B cell (primary cell): ENCODE results near the gene ZNF493. TPM values are rescaled to one million over a fixed set of nuclear protein-coding genes. Genes with fewer than 3 reads are reported as not detected.

Experiments
- ATAC-seq: fragments of 200-7000 bp; cut with Tn5 transposase; one replicate; pipeline ENCODE4 v1.10.0; 2021; ENCODE audit warnings: low read depth, mild to moderate bottlenecking, moderate number of reproducible peaks, moderate library complexity
- CTCF ChIA-PET: fragments of 350-600 bp; sonication (Branson Sonifier 250); formaldehyde crosslinking; loops from one replicate; lab custom pipeline; 2021; ENCODE audit warnings: antibody characterized with exemption, inconsistent platforms; lab: Charles Lee
- POLR2A ChIA-PET: fragments of 350-600 bp; sonication (Branson Sonifier 250); formaldehyde crosslinking; loops from one replicate; lab custom pipeline; 2021; ENCODE audit warnings: antibody characterized with exemption; lab: Charles Lee
- DNase-seq: peaks from one replicate; pipeline ENCODE4 v3.0.0; 2013
- H2AFZ ChIP-seq: 2 replicates; pipeline ENCODE4 v1.6.1; 2012; ENCODE audit warnings: mild to moderate bottlenecking, low read depth, low read length; ENCODE audit not compliant: insufficient read depth, poor library complexity, severe bottlenecking
- H3K27ac ChIP-seq, 2 donors: 1 replicate in 1 of 2; 2 replicates in 1 of 2; pipeline ENCODE4 v1.5.1; 2012 to 2013; ENCODE audit warnings: low read length in 2 of 2, mild to moderate bottlenecking in 2 of 2, moderate library complexity in 1 of 2
- H3K27me3 ChIP-seq, 4 experiments: fragments of 200-600 bp in 1 of 4; sonication (generic) in 1 of 4; replicated peaks in 1 of 4; 1 replicate in 2 of 4; 2 replicates in 2 of 4; pipeline versions ENCODE4 v1.6.1 to v1.7.0; 2013 to 2016; ENCODE audit warnings: low read length in 3 of 4, mild to moderate bottlenecking in 2 of 4, mixed read lengths in 1 of 4, moderate library complexity in 1 of 4; ENCODE audit not compliant: insufficient read depth in 4 of 4, control insufficient read depth in 3 of 4; ENCODE audit errors: control extremely low read depth in 1 of 4
- H3K36me3 ChIP-seq, 2 experiments: replicated peaks in 1 of 2; 1 replicate in 1 of 2; 2 replicates in 1 of 2; pipeline versions ENCODE4 v1.6.1 to v1.7.1; 2013; ENCODE audit warnings: low read length in 1 of 2; ENCODE audit not compliant: insufficient read depth in 2 of 2, control insufficient read depth in 1 of 2; ENCODE audit errors: control extremely low read depth in 1 of 2, extremely low read depth in 1 of 2
- H3K4me1 ChIP-seq, 2 donors: fragments of 200-600 bp in 1 of 2; sonication (generic) in 1 of 2; 1 replicate in 1 of 2; 2 replicates in 1 of 2; pipeline versions ENCODE4 v1.5.1 to v1.6.1; 2013 to 2017; ENCODE audit warnings: low read length in 2 of 2; ENCODE audit not compliant: control insufficient read depth in 2 of 2, insufficient read depth in 2 of 2
- H3K4me2 ChIP-seq: replicated peaks from 2 replicates; pipeline ENCODE3; 2012; ENCODE audit warnings: mild to moderate bottlenecking, low read depth, low read length; ENCODE audit not compliant: poor library complexity, severe bottlenecking
- H3K4me3 ChIP-seq, 5 experiments: fragments of 200-600 bp in 1 of 5; sonication (generic) in 1 of 5; 1 replicate in 3 of 5; 2 replicates in 2 of 5; pipeline versions ENCODE4 v1.5.1 to v1.7.0; 2011 to 2016; ENCODE audit warnings: low read length in 4 of 5, mild to moderate bottlenecking in 4 of 5, low read depth in 2 of 5, control low read depth in 1 of 5, moderate library complexity in 1 of 5; ENCODE audit not compliant: insufficient read depth in 1 of 5; ENCODE audit errors: control extremely low read depth in 1 of 5, extremely low read depth in 1 of 5
- H3K79me2 ChIP-seq: fragments of 200-600 bp; sonication (generic); one replicate; pipeline ENCODE4 v1.6.0; 2016; ENCODE audit warnings: low read length; ENCODE audit not compliant: control insufficient read depth, insufficient read depth
- H3K9ac ChIP-seq: fragments of 200-600 bp; sonication (generic); 2 replicates; pipeline ENCODE4 v1.6.1; 2017; ENCODE audit warnings: mild to moderate bottlenecking, low read length, moderate library complexity
- H3K9me3 ChIP-seq, 3 donors: one replicate each; pipeline versions ENCODE4 v1.6.1 to v1.7.1; 2013; ENCODE audit warnings: low read length in 2 of 3; ENCODE audit not compliant: control insufficient read depth in 2 of 3, insufficient read depth in 1 of 3; ENCODE audit errors: control extremely low read depth in 1 of 3
- H4K20me1 ChIP-seq: 2 replicates; pipeline ENCODE4 v1.6.0; 2012; ENCODE audit warnings: mild to moderate bottlenecking, low read length; ENCODE audit not compliant: insufficient read depth, control insufficient read depth, poor library complexity, severe bottlenecking
- H3K27ac Mint-ChIP-seq: one replicate; pipeline ENCODE4 v1.8.0; 2021; ENCODE audit warnings: mixed read lengths
- H3K27me3 Mint-ChIP-seq: one replicate; pipeline ENCODE4 v1.8.0; 2021; ENCODE audit warnings: mixed read lengths
- H3K4me1 Mint-ChIP-seq: one replicate; pipeline ENCODE4 v1.8.0; 2021; ENCODE audit warnings: mixed read lengths
- H3K4me3 Mint-ChIP-seq: one replicate; pipeline ENCODE4 v1.8.0; 2021; ENCODE audit warnings: mixed read lengths
- H3K9me3 Mint-ChIP-seq: one replicate; pipeline ENCODE4 v1.8.0; 2022; ENCODE audit warnings: mixed read lengths; ENCODE audit not compliant: insufficient read depth
- EZH2 ChIP-seq: IDR thresholded peaks from 2 replicates; pipeline ENCODE4 v1.6.1; 2012; ENCODE audit warnings: borderline replicate concordance, low read depth, mild to moderate bottlenecking, moderate library complexity, low read length; ENCODE audit not compliant: insufficient read depth, poor library complexity, severe bottlenecking
- WGBS: methylation state at CpG from one replicate; pipeline ENCODE4 v1.1.5; 2013; ENCODE audit warnings: missing lambda C conversion rate; ENCODE audit not compliant: insufficient coverage; 5-methylcytosine and 5-hydroxymethylcytosine counted together
- intact Hi-C: fragments of 100-400 bp; cut with micrococcal nuclease; formaldehyde crosslinking; loops from one replicate; pipeline ENCODE4 v1.10.0; 2022
- polyA plus RNA-seq: library from polyadenylated mRNA; depleted of rRNA; stranded (reverse); fragments of >200 nt; gene quantifications from 2 replicates; pipeline ENCODE4 v1.2.3, GENCODE V29; 2012
- total RNA-seq, 2 donors: library from RNA; stranded (reverse); fragments of 120-200 nt in 1 of 2; gene quantifications; 1 replicate in 1 of 2; 2 replicates in 1 of 2; pipeline versions ENCODE4 v1.2.3 to v1.2.4, GENCODE V29; 2013 to 2022
- TF ChIP-seq, protein P1 (sequence below): fragments of 200-600 bp; IDR thresholded peaks from one replicate; pipeline ENCODE4 v1.8.0; 2022; ENCODE audit warnings: antibody characterized with exemption, mild to moderate bottlenecking

ZNF493 gene
- total and polyA plus RNA-seq, 2 donors (not counting 1 experiment from before 2014, with no cell fraction given): 11.2 to 85.3 TPM

DNA sequence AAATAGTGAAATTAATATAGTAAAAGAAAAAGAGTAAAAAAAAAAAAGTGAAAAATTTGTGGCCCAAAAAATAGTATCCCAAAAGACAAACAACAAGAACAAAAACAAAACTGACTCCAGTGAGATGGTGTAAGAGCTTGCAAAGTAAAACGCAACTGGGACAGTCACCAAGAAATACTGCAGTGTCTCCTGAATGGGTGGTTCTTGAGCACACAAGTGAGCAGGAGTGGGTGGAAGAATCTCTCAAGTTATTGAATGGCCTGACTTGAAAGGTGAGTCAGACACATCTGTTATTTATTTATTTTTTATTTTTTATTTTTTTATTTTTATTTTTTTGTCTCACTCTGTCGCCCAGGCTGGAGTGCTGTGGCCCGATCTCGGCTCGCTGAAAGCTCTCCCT, 1.9 kb downstream of the ZNF493 start:
- ATAC-seq: no peak
- Histone ChIP-seq H3K4me1 (peaks cover 12 to 15% of the 10 kb centered on the region in 2 donors), H3K9me3 (peaks cover 0 to 32% (median 7%) of the 10 kb centered on the region in 3 donors), H3K36me3 (peaks cover 14 to 28% of the 10 kb centered on the region in 2 experiments), H4K20me1 (no peaks in the 10 kb centered on the region), H3K4me3 (no peak overlapping the region), H2AFZ (no peak overlapping the region), H3K27ac (no peak overlapping the region), H3K27me3 (no peaks in the 10 kb centered on the region), H3K4me2 (no peak overlapping the region), H3K9ac (no peak overlapping the region), H3K79me2 (peaks cover 68% of the 10 kb centered on the region)
- ChIA-PET CTCF (no interaction called here), POLR2A (no interaction called here)
- DNase-seq: no peak
- intact Hi-C loops: loop anchor here (5.0 to 10.0 kb wide), 3 partner anchors 317 to 436 kb away; partner anchors contain the start of genes ZNF100, ZNF43 and ZNF714
- WGBS: 100% methylated on average over 1 of the region's 5 CpGs
- peak overlapping the region; percentile 94 for H3K4me3 Mint-ChIP-seq
- H3K27me3 Mint-ChIP-seq: no peaks in the 10 kb centered on the region
- H3K4me1 Mint-ChIP-seq: peaks cover 28% of the 10 kb centered on the region
- no peak for TF ChIP-seq EZH2
- TF ChIP-seq, protein P1, sequence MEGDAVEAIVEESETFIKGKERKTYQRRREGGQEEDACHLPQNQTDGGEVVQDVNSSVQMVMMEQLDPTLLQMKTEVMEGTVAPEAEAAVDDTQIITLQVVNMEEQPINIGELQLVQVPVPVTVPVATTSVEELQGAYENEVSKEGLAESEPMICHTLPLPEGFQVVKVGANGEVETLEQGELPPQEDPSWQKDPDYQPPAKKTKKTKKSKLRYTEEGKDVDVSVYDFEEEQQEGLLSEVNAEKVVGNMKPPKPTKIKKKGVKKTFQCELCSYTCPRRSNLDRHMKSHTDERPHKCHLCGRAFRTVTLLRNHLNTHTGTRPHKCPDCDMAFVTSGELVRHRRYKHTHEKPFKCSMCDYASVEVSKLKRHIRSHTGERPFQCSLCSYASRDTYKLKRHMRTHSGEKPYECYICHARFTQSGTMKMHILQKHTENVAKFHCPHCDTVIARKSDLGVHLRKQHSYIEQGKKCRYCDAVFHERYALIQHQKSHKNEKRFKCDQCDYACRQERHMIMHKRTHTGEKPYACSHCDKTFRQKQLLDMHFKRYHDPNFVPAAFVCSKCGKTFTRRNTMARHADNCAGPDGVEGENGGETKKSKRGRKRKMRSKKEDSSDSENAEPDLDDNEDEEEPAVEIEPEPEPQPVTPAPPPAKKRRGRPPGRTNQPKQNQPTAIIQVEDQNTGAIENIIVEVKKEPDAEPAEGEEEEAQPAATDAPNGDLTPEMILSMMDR: no peak
- H3K27ac Mint-ChIP-seq: no peak overlapping the region
- peaks cover 3% of the 10 kb centered on the region for H3K9me3 Mint-ChIP-seq

DNA sequence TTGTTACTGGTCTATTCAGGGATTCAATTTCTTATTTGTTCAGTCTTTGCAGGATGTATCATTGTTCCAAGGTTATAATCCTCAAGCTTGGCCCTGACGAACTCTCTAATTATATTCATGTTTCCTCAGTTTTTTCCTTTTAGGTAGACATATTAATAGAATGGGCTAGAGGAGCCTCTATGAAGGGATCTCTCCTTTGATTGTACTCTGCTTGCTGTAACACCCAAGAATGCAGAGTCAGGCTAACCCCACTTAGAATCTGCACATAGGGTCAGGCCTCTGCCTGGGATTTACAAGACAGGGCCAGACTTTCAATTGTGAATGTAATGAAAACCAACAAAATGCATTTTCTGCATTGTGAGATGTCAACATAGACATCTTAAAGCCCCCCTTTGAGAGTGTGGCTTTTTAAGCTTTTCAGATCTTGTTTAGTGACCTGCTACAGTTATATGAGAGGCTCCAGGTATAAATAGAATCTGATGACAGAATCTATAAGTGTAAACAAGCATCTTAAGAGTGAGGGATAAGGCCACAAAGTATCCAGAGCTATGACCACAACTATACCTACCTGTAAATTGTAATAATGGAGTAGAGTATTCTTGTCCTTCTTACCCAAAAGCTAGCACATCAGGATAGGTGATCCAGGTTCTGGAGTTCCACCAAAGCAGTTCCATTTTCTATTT, 5.5 kb downstream of the ZNF493 start:
- Mint-ChIP-seq H3K4me3 (no peak overlapping the region), H3K27ac (no peak overlapping the region), H3K9me3 (peaks cover 3% of the 10 kb centered on the region), H3K27me3 (no peaks in the 10 kb centered on the region), H3K4me1 (peaks cover 25% of the 10 kb centered on the region)
- Histone ChIP-seq H3K36me3 (peaks cover 20 to 39% of the 10 kb centered on the region in 2 experiments), H3K4me2 (no peak overlapping the region), H3K27ac (no peak overlapping the region), H3K9me3 (peaks cover 0 to 19% (median 10%) of the 10 kb centered on the region in 3 donors), H3K4me3 (no peak overlapping the region), H3K4me1 (peaks cover 9 to 10% of the 10 kb centered on the region in 2 donors), H3K27me3 (no peaks in the 10 kb centered on the region), H2AFZ (no peak overlapping the region), H4K20me1 (no peaks in the 10 kb centered on the region), H3K9ac (no peak overlapping the region), H3K79me2 (peaks cover 56% of the 10 kb centered on the region)
- no CpG with 5 or more reads among the region's 1 CpG for WGBS
- ATAC-seq (no peak), DNase-seq (no peak)
- ChIA-PET CTCF (interaction anchor here (1.1 kb wide), 1 partner anchor 19 kb away, joined by 3 read pairs; no protein-coding TSS in a partner anchor), POLR2A (no interaction called here)
- TF ChIP-seq EZH2: no peak
- TF ChIP-seq, protein P1: no peak
- intact Hi-C loops: no loop called here
